DOHH2 (cell line): ENCODE results near the gene DHX30.
A peak's percentile ranks its signal among the peaks of the same experiment; 100 is the strongest.

ENCODE experiments used
- H3F3A ChIP-seq: fragments of 200-600 bp; sonication (generic), shearing (Covaris generic); 2 replicates; pipeline ENCODE4 v1.6.0; 2016; ENCODE audit warnings: antibody characterized with exemption, mild to moderate bottlenecking; ENCODE audit not compliant: control insufficient read depth, insufficient read depth
- H3K27ac ChIP-seq: fragments of 200-600 bp; sonication (generic); 2 replicates; pipeline ENCODE4 v1.5.1; 2014; ENCODE audit warnings: low read depth, mild to moderate bottlenecking, low read length, moderate library complexity
- H3K27me3 ChIP-seq: fragments of 200-600 bp; sonication (generic); 2 replicates; pipeline ENCODE4 v1.6.1; 2014; ENCODE audit warnings: mild to moderate bottlenecking, low read length, mixed read lengths; ENCODE audit not compliant: control insufficient read depth
- H3K36me3 ChIP-seq: fragments of 200-600 bp; sonication (generic); 2 replicates; pipeline ENCODE4 v1.6.1; 2014; ENCODE audit warnings: mild to moderate bottlenecking, low read length, moderate library complexity, mixed read lengths; ENCODE audit not compliant: control insufficient read depth
- H3K4me1 ChIP-seq: fragments of 200-600 bp; sonication (generic); 2 replicates; pipeline ENCODE4 v1.6.1; 2014; ENCODE audit warnings: mild to moderate bottlenecking, low read length, mixed read lengths; ENCODE audit not compliant: control insufficient read depth
- H3K4me2 ChIP-seq: fragments of 200-600 bp; sonication (generic); 2 replicates; pipeline ENCODE4 v1.6.0; 2014; ENCODE audit warnings: mild to moderate bottlenecking, low read length, moderate library complexity
- H3K4me3 ChIP-seq: fragments of 200-600 bp; sonication (generic); 2 replicates; pipeline ENCODE4 v1.5.1; 2014; ENCODE audit warnings: mild to moderate bottlenecking, low read length, mixed read lengths
- H3K79me2 ChIP-seq: fragments of 200-600 bp; sonication (generic); 2 replicates; pipeline ENCODE4 v1.6.1; 2014; ENCODE audit warnings: mild to moderate bottlenecking, low read length, mixed read lengths; ENCODE audit not compliant: control insufficient read depth
- H3K9me2 ChIP-seq: fragments of 200-600 bp; sonication (generic); replicated peaks from 2 replicates; pipeline ENCODE4 v1.6.1; 2014; ENCODE audit warnings: mild to moderate bottlenecking, low read length, mixed read lengths; ENCODE audit not compliant: control insufficient read depth
- H3K9me3 ChIP-seq: fragments of 200-600 bp; sonication (generic); 2 replicates; pipeline ENCODE4 v1.6.1; 2014; ENCODE audit warnings: antibody characterized with exemption, low read length, mixed read lengths; ENCODE audit not compliant: control insufficient read depth, insufficient read depth
- H4K20me1 ChIP-seq: fragments of 200-600 bp; sonication (generic); 2 replicates; pipeline ENCODE4 v1.6.0; 2014; ENCODE audit warnings: low read depth, mild to moderate bottlenecking, antibody characterized with exemption, low read length, moderate library complexity; ENCODE audit not compliant: control insufficient read depth, insufficient read depth
- EZH2phosphoT487 ChIP-seq: fragments of 200-600 bp; sonication (generic); IDR thresholded peaks from 2 replicates; pipeline ENCODE4 v1.6.1; 2017; ENCODE audit warnings: borderline replicate concordance, mild to moderate bottlenecking, antibody characterized with exemption, low read length, moderate library complexity, mixed read lengths
- TF ChIP-seq, protein P1 (sequence below): fragments of 200-600 bp; sonication (generic); IDR thresholded peaks from one replicate; pipeline ENCODE4 v1.5.1; 2014; ENCODE audit warnings: antibody characterized with exemption, mild to moderate bottlenecking, low read depth, low read length; ENCODE audit not compliant: poor library complexity, severe bottlenecking

The DHX30 gene

DNA sequence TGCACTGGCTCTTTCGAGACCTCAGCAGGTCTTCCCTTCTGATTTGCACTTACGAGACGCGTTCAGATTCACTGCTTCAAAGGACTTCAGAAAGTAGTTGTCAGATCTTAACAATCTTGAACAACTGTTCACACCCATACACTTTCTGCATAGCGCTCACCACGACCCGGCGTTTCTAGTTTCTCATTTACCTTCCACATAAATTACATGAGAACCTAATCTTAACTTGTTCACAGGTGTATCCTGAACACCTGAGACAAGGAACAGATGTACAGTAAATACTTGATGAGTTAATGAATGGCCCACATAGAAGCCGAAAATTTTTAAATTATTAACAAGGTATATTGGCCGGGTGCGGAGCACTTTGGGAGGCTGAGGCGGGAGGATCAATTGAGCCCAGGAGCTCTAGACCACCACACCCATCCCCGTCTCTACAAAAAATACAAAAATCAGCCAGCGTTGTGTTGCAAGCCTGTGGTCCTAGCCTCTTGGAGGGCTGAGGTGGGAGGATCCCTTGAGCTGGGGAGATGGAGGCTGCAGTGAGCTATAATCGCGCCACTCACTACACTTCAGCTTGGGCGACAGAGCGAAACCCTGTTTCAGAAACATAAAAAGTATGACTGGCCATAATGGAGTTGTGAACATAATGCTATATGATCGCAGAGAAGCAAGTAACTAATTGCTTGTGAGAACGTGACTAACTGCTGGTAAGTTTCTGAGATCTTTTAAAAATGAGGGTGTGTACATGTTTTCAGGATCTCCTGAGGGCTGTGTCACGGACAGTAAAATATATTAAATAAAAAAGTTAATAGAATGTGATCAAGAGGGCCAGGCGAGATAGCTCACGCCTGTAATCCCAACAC, 20.3 kb upstream of the DHX30 start:
- Histone ChIP-seq H3K4me3 (peak overlapping the region; percentile 90), H3K27me3 (no peaks in the 10 kb centered on the region), H3K9me3 (no peaks in the 10 kb centered on the region), H3K36me3 (peaks cover 37% of the 10 kb centered on the region), H3K4me2 (peak overlapping the region; percentile 78), H4K20me1 (peaks cover 7% of the 10 kb centered on the region), H3K79me2 (peaks cover 49% of the 10 kb centered on the region), H3K4me1 (peaks cover 38% of the 10 kb centered on the region), H3K27ac (peak overlapping the region; percentile 85), H3K9me2 (no peaks in the 10 kb centered on the region), H3F3A (peaks cover 9% of the 10 kb centered on the region)
- TF ChIP-seq, protein P1, sequence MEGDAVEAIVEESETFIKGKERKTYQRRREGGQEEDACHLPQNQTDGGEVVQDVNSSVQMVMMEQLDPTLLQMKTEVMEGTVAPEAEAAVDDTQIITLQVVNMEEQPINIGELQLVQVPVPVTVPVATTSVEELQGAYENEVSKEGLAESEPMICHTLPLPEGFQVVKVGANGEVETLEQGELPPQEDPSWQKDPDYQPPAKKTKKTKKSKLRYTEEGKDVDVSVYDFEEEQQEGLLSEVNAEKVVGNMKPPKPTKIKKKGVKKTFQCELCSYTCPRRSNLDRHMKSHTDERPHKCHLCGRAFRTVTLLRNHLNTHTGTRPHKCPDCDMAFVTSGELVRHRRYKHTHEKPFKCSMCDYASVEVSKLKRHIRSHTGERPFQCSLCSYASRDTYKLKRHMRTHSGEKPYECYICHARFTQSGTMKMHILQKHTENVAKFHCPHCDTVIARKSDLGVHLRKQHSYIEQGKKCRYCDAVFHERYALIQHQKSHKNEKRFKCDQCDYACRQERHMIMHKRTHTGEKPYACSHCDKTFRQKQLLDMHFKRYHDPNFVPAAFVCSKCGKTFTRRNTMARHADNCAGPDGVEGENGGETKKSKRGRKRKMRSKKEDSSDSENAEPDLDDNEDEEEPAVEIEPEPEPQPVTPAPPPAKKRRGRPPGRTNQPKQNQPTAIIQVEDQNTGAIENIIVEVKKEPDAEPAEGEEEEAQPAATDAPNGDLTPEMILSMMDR = no peak
- no peak for TF ChIP-seq EZH2phosphoT487

DNA sequence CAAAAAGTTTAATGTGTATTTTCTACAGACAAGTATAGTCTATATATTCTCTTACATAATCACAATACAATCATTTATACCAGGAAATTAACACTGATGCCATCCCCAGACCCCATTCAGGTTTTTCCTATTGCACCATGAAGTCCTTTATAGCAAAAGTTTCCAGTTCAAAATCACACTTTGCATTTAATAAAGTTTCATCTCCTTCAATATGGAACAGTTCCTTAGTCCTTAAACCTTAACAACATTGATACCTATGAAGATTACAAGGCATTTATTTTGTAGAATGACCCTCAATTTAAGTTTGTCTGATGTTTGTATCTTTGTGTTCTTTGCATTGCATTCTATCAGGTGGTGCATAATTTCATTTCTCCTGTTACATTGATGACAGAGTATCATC, 19.3 kb upstream of the DHX30 start:
- H3K36me3 ChIP-seq = peaks cover 29% of the 10 kb centered on the region
- H4K20me1 ChIP-seq = peaks cover 7% of the 10 kb centered on the region
- no peak overlapping the region for H3K4me3 ChIP-seq
- no peaks in the 10 kb centered on the region for H3K27me3 ChIP-seq
- H3K27ac ChIP-seq = no peak overlapping the region
- H3K4me2 ChIP-seq = no peak overlapping the region; the same call in 1 of the 2 replicates
- H3K4me1 ChIP-seq = peaks cover 35% of the 10 kb centered on the region
- no peaks in the 10 kb centered on the region for H3K9me2 ChIP-seq
- no peaks in the 10 kb centered on the region for H3K9me3 ChIP-seq
- TF ChIP-seq, protein P1 = no peak
- TF ChIP-seq EZH2phosphoT487 = no peak
- H3F3A ChIP-seq = peaks cover 9% of the 10 kb centered on the region
- peaks cover 39% of the 10 kb centered on the region for H3K79me2 ChIP-seq

DNA sequence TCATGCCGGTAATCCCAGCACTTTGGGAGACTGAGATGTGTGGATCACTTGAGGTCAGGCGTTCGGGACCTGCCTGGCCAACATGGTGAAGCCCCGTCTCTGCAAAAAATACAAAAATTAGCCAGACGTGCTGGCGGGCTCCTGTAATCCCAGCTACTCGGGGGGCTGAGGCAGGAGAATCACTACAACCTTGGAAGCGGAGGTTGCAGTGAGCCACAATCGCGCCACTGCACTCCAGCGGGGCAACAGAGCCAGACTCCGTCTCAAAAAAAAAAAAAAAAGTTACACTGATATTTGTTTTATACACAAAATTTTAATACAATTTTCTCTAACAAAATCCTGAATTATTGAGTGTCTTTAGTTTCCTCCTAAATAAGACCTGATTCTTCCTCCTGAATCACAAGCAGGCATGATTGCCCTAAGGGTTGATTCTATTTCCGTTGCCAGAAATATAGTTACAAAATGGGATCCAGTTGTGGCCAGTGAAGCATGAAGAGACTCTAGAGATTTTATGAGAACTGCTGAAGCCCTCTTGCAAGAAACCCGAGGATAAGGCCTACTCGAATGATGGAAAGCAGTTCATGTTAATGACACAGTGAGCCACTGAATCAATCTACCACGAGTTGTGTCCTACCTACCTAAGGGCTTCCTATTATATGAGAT, 11.6 kb upstream of the DHX30 start:
- Histone ChIP-seq H3K27ac (no peak overlapping the region), H3K27me3 (no peaks in the 10 kb centered on the region), H3K4me1 (peaks cover 14% of the 10 kb centered on the region), H3K4me3 (no peak overlapping the region), H3K9me2 (no peaks in the 10 kb centered on the region), H3K79me2 (no peaks in the 10 kb centered on the region), H4K20me1 (no peaks in the 10 kb centered on the region), H3K4me2 (no peak overlapping the region), H3F3A (no peaks in the 10 kb centered on the region), H3K9me3 (no peaks in the 10 kb centered on the region), H3K36me3 (no peaks in the 10 kb centered on the region)
- TF ChIP-seq, protein P1 = no peak
- TF ChIP-seq EZH2phosphoT487 = no peak
